SHP77 (cell line): ENCODE data around the gene WWC2.

Source experiments
- DNase-seq, 2 experiments: peaks; one replicate each; lab custom pipeline; 2025; lab: John Stamatoyannopoulos, UW

WWC2 gene

GRCh38 chr4:183329954-183330742, 231.1 kb downstream of the WWC2 start:
- DNase-seq: no peak

GRCh38 chr4:183330841-183331240, 231.8 kb downstream of the WWC2 start:
- no peak for DNase-seq

GRCh38 chr4:183332447-183332846, 233.4 kb downstream of the WWC2 start:
- no peak for DNase-seq

- no peak for DNase-seq
Observed at GRCh38 chr4:183333202-183333601, 234.1 kb downstream of the WWC2 start.

- DNase-seq: no peak
Observed at GRCh38 chr4:183333983-183334382, 234.9 kb downstream of the WWC2 start.

GRCh38 chr4:183335369-183335940, 236.4 kb downstream of the WWC2 start:
- DNase-seq: no peak

- DNase-seq: no peak
Observed at GRCh38 chr4:183337349-183337748, 238.3 kb downstream of the WWC2 start.

GRCh38 chr4:183337833-183338232, 238.8 kb downstream of the WWC2 start:
- no peak for DNase-seq

GRCh38 chr4:183342541-183343533, 243.8 kb downstream of the WWC2 start:
- peak in 1 of 2 experiments; percentile 32 for DNase-seq

- DNase-seq: no peak
Observed at GRCh38 chr4:183343730-183344129, 244.7 kb downstream of the WWC2 start.

- DNase-seq: no peak
Observed at GRCh38 chr4:183344523-183345255, 245.6 kb downstream of the WWC2 start.

- DNase-seq: no peak
Observed at GRCh38 chr4:183345261-183345660, 246.2 kb downstream of the WWC2 start.

- DNase-seq: no peak
Observed at GRCh38 chr4:183347146-183347545, 248.1 kb downstream of the WWC2 start.

GRCh38 chr4:183347566-183347965, 248.5 kb downstream of the WWC2 start:
- no peak for DNase-seq

GRCh38 chr4:183348136-183348535, 249.1 kb downstream of the WWC2 start:
- DNase-seq: no peak

- DNase-seq: no peak
Observed at GRCh38 chr4:183348706-183349659, 249.9 kb downstream of the WWC2 start.

GRCh38 chr4:183349673-183350072, 250.6 kb downstream of the WWC2 start:
- no peak for DNase-seq

GRCh38 chr4:183350317-183351071, 251.4 kb downstream of the WWC2 start:
- DNase-seq: no peak

GRCh38 chr4:183352546-183352945, 253.5 kb downstream of the WWC2 start:
- DNase-seq: no peak

- DNase-seq: no peak
Observed at GRCh38 chr4:183353557-183353956, 254.5 kb downstream of the WWC2 start.
